ENCODE measurements around the gene VPS37D.

DNA sequence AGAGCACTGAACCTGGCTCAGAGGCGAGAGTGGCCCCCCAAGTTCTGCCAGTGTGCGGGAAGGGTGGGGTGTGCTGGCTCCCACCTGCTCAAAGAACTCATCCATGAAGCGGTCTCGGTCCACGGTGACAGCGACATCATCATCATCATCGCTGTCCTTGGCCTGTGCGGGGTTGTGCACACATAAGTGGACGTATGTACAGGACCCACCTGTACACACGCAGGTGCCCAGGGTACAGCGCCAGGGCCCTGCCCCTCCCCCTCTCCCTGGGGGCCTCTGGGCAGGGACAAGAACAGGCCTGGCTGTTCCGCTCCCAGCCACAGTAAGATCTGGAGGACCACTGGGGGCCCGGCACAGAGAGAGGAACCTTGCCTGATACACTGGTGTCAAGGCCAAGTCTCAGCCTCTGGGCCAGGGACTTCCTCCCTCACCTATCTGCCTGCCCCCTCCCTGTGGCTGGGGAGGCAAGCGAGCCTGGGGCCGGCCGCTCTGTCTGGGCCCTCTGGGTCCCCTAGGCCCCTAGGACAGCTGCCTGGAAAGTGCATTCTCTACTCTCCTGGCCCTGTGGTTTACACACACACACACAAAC is 41.4 kb downstream of the VPS37D start:
- TF ChIP-seq, protein P1, sequence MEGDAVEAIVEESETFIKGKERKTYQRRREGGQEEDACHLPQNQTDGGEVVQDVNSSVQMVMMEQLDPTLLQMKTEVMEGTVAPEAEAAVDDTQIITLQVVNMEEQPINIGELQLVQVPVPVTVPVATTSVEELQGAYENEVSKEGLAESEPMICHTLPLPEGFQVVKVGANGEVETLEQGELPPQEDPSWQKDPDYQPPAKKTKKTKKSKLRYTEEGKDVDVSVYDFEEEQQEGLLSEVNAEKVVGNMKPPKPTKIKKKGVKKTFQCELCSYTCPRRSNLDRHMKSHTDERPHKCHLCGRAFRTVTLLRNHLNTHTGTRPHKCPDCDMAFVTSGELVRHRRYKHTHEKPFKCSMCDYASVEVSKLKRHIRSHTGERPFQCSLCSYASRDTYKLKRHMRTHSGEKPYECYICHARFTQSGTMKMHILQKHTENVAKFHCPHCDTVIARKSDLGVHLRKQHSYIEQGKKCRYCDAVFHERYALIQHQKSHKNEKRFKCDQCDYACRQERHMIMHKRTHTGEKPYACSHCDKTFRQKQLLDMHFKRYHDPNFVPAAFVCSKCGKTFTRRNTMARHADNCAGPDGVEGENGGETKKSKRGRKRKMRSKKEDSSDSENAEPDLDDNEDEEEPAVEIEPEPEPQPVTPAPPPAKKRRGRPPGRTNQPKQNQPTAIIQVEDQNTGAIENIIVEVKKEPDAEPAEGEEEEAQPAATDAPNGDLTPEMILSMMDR (IDR thresholded peaks at IDR 0.05; ENCODE audit: poor library complexity), result no peak
- TF ChIP-seq EZH2 (IDR thresholded peaks at IDR 0.05; ENCODE audit: borderline replicate concordance), result no peak
